H1 (cell line): ENCODE measurements around the gene DIAPH2. TPM values are rescaled to one million over a fixed set of nuclear protein-coding genes. Genes with fewer than 3 reads are reported as not detected.

Experiments
- CTCF ChIA-PET: fragments of 300-600 bp; sonication (Branson Sonifier 250); formaldehyde crosslinking; loops from one replicate; lab custom pipeline; 2021; ENCODE audit not compliant: partially characterized antibody; lab: Charles Lee
- POLR2A ChIA-PET: fragments of 300-600 bp; sonication (Branson Sonifier 250); formaldehyde crosslinking; loops from one replicate; lab custom pipeline; 2021; ENCODE audit warnings: inconsistent platforms; ENCODE audit not compliant: partially characterized antibody; lab: Charles Lee
- DNase-seq, 2 experiments: peaks; one replicate each; pipeline versions ENCODE4 v3.0.0 to v3.0.0-alpha.2; 2010 to 2022; ENCODE audit warnings: low spot score in 2 of 2, low read depth in 1 of 2, mixed read lengths in 1 of 2
- FAIRE-seq: peaks from 2 replicates; lab custom pipeline; 2011; peaks lifted over from hg19 to GRCh38; lab: Jason Lieb, UNC
- H2AFZ ChIP-seq: 2 replicates; pipeline ENCODE4 v1.8.1; 2012; ENCODE audit warnings: low read length, inconsistent platforms
- H2AK5ac ChIP-seq: 2 replicates; pipeline ENCODE4 v1.6.1; 2013; ENCODE audit warnings: low read depth, low read length
- H2BK120ac ChIP-seq: replicated peaks from 2 replicates; pipeline ENCODE3; 2013; ENCODE audit warnings: low read depth, low read length, inconsistent platforms
- H2BK12ac ChIP-seq: 2 replicates; pipeline ENCODE4 v1.6.1; 2013; ENCODE audit warnings: low read depth, low read length
- H2BK15ac ChIP-seq: 2 replicates; pipeline ENCODE4 v1.6.1; 2013; ENCODE audit warnings: low read length
- H2BK20ac ChIP-seq: 2 replicates; pipeline ENCODE4 v1.6.1; 2013; ENCODE audit warnings: low read length
- H2BK5ac ChIP-seq: 2 replicates; pipeline ENCODE4 v1.6.1; 2013; ENCODE audit warnings: low read depth, low read length
- H3K14ac ChIP-seq: 2 replicates; pipeline ENCODE4 v1.6.1; 2013; ENCODE audit warnings: inconsistent platforms; ENCODE audit not compliant: insufficient read length
- H3K18ac ChIP-seq: 2 replicates; pipeline ENCODE4 v1.6.1; 2013; ENCODE audit warnings: low read length; ENCODE audit errors: extremely low read depth
- H3K23ac ChIP-seq: 2 replicates; pipeline ENCODE4 v1.6.1; 2013; ENCODE audit warnings: inconsistent platforms; ENCODE audit not compliant: insufficient read length
- H3K23me2 ChIP-seq: 2 replicates; pipeline ENCODE4 v1.6.1; 2013; ENCODE audit warnings: low read depth, low read length
- H3K27ac ChIP-seq: 2 replicates; pipeline ENCODE4 v1.6.1; 2011; ENCODE audit warnings: low read depth, low read length, inconsistent platforms
- H3K27me3 ChIP-seq, 4 experiments: replicated peaks in 1 of 4; 1 replicate in 1 of 4; 2 replicates in 3 of 4; pipeline versions ENCODE4 v1.6.1 to v1.8.1; 2011 to 2013; ENCODE audit warnings: low read length in 3 of 4, mild to moderate bottlenecking in 3 of 4, inconsistent platforms in 2 of 4, mixed read lengths in 2 of 4, moderate library complexity in 1 of 4; ENCODE audit not compliant: control insufficient read depth in 3 of 4, insufficient read depth in 3 of 4; ENCODE audit errors: extremely low read depth in 1 of 4
- H3K36me3 ChIP-seq, 4 experiments: 2 replicates each; pipeline versions ENCODE4 v1.6.1 to v1.8.1; 2011 to 2013; ENCODE audit warnings: mild to moderate bottlenecking in 4 of 4, low read length in 3 of 4, moderate library complexity in 2 of 4, control low read depth in 1 of 4, inconsistent platforms in 1 of 4; ENCODE audit not compliant: insufficient read depth in 4 of 4, control insufficient read depth in 2 of 4
- H3K4ac ChIP-seq: replicated peaks from 2 replicates; pipeline ENCODE3; 2013; ENCODE audit warnings: low read length, low read depth, mixed read lengths, inconsistent platforms; ENCODE audit not compliant: insufficient read length
- H3K4me1 ChIP-seq, 4 experiments: replicated peaks in 1 of 4; 1 replicate in 1 of 4; 2 replicates in 3 of 4; pipeline versions ENCODE4 v1.6.1 to v1.8.1; 2011 to 2013; ENCODE audit warnings: low read length in 3 of 4, inconsistent platforms in 2 of 4, mixed read lengths in 1 of 4; ENCODE audit not compliant: insufficient read depth in 4 of 4, control insufficient read depth in 3 of 4
- H3K4me2 ChIP-seq, 2 experiments: 2 replicates each; pipeline versions ENCODE4 v1.6.1 to v1.8.1; 2011 to 2013; ENCODE audit warnings: low read depth in 2 of 2, low read length in 2 of 2, control low read depth in 1 of 2, inconsistent platforms in 1 of 2, mild to moderate bottlenecking in 1 of 2; ENCODE audit not compliant: insufficient read depth in 1 of 2
- H3K4me3 ChIP-seq, 4 experiments: fragments of 200-600, 300-600 bp in 1 of 4; sonication (generic), shearing (Covaris generic), sonication (Bioruptor Twin) in 1 of 4; 2 replicates each; pipeline versions ENCODE4 v1.5.1 to v1.8.1; 2011 to 2016; ENCODE audit warnings: low read length in 4 of 4, low read depth in 3 of 4, control low read depth in 2 of 4, inconsistent platforms in 2 of 4, mild to moderate bottlenecking in 2 of 4, mixed read lengths in 1 of 4, moderate library complexity in 1 of 4; ENCODE audit not compliant: insufficient read depth in 2 of 4; ENCODE audit errors: extremely low read depth in 1 of 4
- H3K56ac ChIP-seq: replicated peaks from 2 replicates; pipeline ENCODE3; 2013; ENCODE audit warnings: low read depth, mild to moderate bottlenecking, mixed read lengths, low read length, inconsistent platforms; ENCODE audit not compliant: insufficient read length
- H3K79me1 ChIP-seq: 2 replicates; pipeline ENCODE4 v1.6.1; 2013; ENCODE audit warnings: low read depth, low read length, control low read depth
- H3K79me2 ChIP-seq, 2 experiments: 2 replicates each; pipeline versions ENCODE4 v1.6.1 to v1.8.1; 2012 to 2013; ENCODE audit warnings: low read length in 2 of 2, mild to moderate bottlenecking in 2 of 2, inconsistent platforms in 1 of 2; ENCODE audit not compliant: insufficient read depth in 2 of 2, control insufficient read depth in 1 of 2
- H3K9ac ChIP-seq, 4 experiments: replicated peaks in 1 of 4; 1 replicate in 1 of 4; 2 replicates in 3 of 4; pipeline versions ENCODE4 v1.6.1 to v1.8.1; 2011 to 2013; ENCODE audit warnings: low read depth in 3 of 4, low read length in 3 of 4, control low read depth in 2 of 4, mild to moderate bottlenecking in 2 of 4, moderate library complexity in 2 of 4, inconsistent platforms in 1 of 4; ENCODE audit errors: extremely low read depth in 1 of 4
- H3K9me3 ChIP-seq, 2 experiments: 2 replicates each; pipeline versions ENCODE4 v1.6.1 to v1.8.1; 2012 to 2013; ENCODE audit warnings: mild to moderate bottlenecking in 2 of 2, moderate library complexity in 2 of 2, control low read depth in 1 of 2, inconsistent platforms in 1 of 2, low read depth in 1 of 2, low read length in 1 of 2, mixed read lengths in 1 of 2; ENCODE audit not compliant: insufficient read depth in 2 of 2
- H4K20me1 ChIP-seq, 2 experiments: replicated peaks in 1 of 2; 2 replicates each; pipeline versions ENCODE3 to v1.8.1; 2011 to 2013; ENCODE audit warnings: inconsistent platforms in 2 of 2, low read length in 2 of 2, mild to moderate bottlenecking in 1 of 2; ENCODE audit not compliant: insufficient read depth in 2 of 2, control insufficient read depth in 1 of 2
- H4K5ac ChIP-seq: 2 replicates; pipeline ENCODE4 v1.6.1; 2013; ENCODE audit warnings: low read length, low read depth, mixed read lengths, inconsistent platforms; ENCODE audit not compliant: insufficient read length
- H4K8ac ChIP-seq: 2 replicates; pipeline ENCODE4 v1.8.0; 2013; ENCODE audit warnings: mild to moderate bottlenecking, moderate library complexity, low read length, inconsistent platforms; ENCODE audit not compliant: insufficient read depth; ENCODE audit errors: extremely low read depth
- H4K91ac ChIP-seq: replicated peaks from 2 replicates; pipeline ENCODE3; 2013; ENCODE audit warnings: low read length, mixed read lengths, inconsistent platforms; ENCODE audit not compliant: insufficient read length
- ATF2 ChIP-seq: IDR thresholded peaks from 2 replicates; pipeline ENCODE4 v1.6.1; 2012; ENCODE audit warnings: low read length, inconsistent platforms
- CBX8 ChIP-seq: fragments of 300-800, 300-1000 bp; sonication (generic); IDR thresholded peaks from 2 replicates; pipeline ENCODE4 v1.7.1; 2016; ENCODE audit warnings: low read depth, low read length, borderline replicate concordance
- KDM5A ChIP-seq: fragments of 200-600 bp; IDR thresholded peaks from 2 replicates; pipeline ENCODE4 v1.7.1; 2012; ENCODE audit warnings: mild to moderate bottlenecking, low read length, inconsistent platforms, mixed read lengths
- TBP ChIP-seq: IDR thresholded peaks from 2 replicates; pipeline ENCODE4 v1.6.1; 2011; ENCODE audit warnings: low read depth, low read length, improper control_type of control experiment
- WGBS, 2 experiments: shearing (Covaris generic) in 1 of 2; methylation state at CpG; one replicate each; pipeline versions ENCODE4 v1.1.6 to v1.1.7; 2013 to 2015; ENCODE audit warnings: low lambda C conversion rate in 2 of 2, mixed read lengths in 2 of 2, inconsistent platforms in 1 of 2, low coverage in 1 of 2, missing lambda C conversion rate in 1 of 2; ENCODE audit not compliant: insufficient replicate concordance in 2 of 2, insufficient coverage in 1 of 2, insufficient read length in 1 of 2; ENCODE audit errors: extremely low coverage in 1 of 2, missing lambda C conversion rate in 1 of 2; 5-methylcytosine and 5-hydroxymethylcytosine counted together
- polyA plus RNA-seq, 7 experiments: library from polyadenylated mRNA; depleted of rRNA in 3 of 7; stranded (reverse) in 5 of 7; unstranded in 2 of 7; fragments of >200 nt in 5 of 7; fragments of 200-250 nt in 2 of 7; gene quantifications; 1 replicate in 5 of 7; 2 replicates in 1 of 7; 4 replicates in 1 of 7; pipeline versions ENCODE4 v1.2.1 to v1.2.3, GENCODE V29; 2011 to 2013; ENCODE audit warnings: missing spikeins in 2 of 7, mixed read lengths in 2 of 7
- total RNA-seq: library from RNA; stranded (reverse); fragmentation: NEBNext Ultra II Directional; extraction: Animal tissue kit (Norgen Biotek cat#: 25700); gene quantifications from 2 replicates; pipeline ENCODE4 v1.2.1, GENCODE V29; 2021

DIAPH2 gene
- total and polyA plus RNA-seq, 2 of the 8 experiments (the other 6 are each of a cell fraction or from before 2014, with no cell fraction given) = 4.4 to 24.3 TPM

DNA sequence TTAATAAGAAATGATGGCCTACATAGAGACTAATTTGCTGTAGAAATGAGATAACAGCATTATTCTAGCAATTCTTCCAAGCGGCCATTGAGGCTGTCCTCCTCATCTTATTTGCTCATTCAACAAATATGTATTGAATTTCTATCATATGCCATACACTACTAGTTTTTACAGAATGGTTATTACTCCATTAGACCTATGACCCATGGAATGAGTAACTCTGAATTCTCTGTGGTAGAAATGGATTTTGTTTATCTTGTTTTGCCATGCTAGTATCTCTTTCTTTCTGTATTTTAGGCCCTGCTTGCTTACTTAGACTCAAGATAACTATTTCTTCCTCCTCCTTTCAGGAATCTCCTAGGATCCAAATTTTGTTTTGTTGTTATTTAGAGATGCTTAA, 302.6 kb downstream of the DIAPH2 start:
- H3K23me2 ChIP-seq = no peaks in the 10 kb centered on the region
- no peak overlapping the region for H2BK120ac ChIP-seq
- H3K79me1 ChIP-seq = no peaks in the 10 kb centered on the region
- no peak overlapping the region for H2BK5ac ChIP-seq
- H3K4ac ChIP-seq = no peak overlapping the region
- H3K14ac ChIP-seq = no peak overlapping the region
- H2AK5ac ChIP-seq = no peak overlapping the region
- no peak overlapping the region for H4K8ac ChIP-seq
- no peak overlapping the region for H3K4me2 ChIP-seq
- no peak overlapping the region for H3K18ac ChIP-seq
- H3K56ac ChIP-seq = no peak overlapping the region
- H2BK12ac ChIP-seq = no peak overlapping the region
- no peak overlapping the region for H2AFZ ChIP-seq
- H3K9ac ChIP-seq = no peak overlapping the region
- H3K36me3 ChIP-seq = no peaks in the 10 kb centered on the region
- no peaks in the 10 kb centered on the region for H3K27me3 ChIP-seq
- no peak overlapping the region for H4K5ac ChIP-seq
- H3K4me3 ChIP-seq = no peak overlapping the region
- H3K27ac ChIP-seq = no peak overlapping the region
- ChIA-PET CTCF (no interaction called here), POLR2A (no interaction called here)
- H3K4me1 ChIP-seq = no peaks in the 10 kb centered on the region
- no peaks in the 10 kb centered on the region for H4K20me1 ChIP-seq
- H2BK20ac ChIP-seq = no peak overlapping the region
- FAIRE-seq (no peak), DNase-seq (no peak)
- H3K79me2 ChIP-seq = no peaks in the 10 kb centered on the region
- no peak overlapping the region for H2BK15ac ChIP-seq
- no peak overlapping the region for H4K91ac ChIP-seq
- WGBS, 2 experiments = 67% methylated on average over 1 of the region's 1 CpG; no CpG with 5 or more reads in 1 of the 2 experiments
- H3K9me3 ChIP-seq = no peaks in the 10 kb centered on the region
- TF ChIP-seq ATF2 (no peak), KDM5A (no peak), CBX8 (no peak), TBP (no peak)
- no peak overlapping the region for H3K23ac ChIP-seq
